ENCODE results near the gene DENND4A. TPM values are rescaled to one million over a fixed set of nuclear protein-coding genes. Genes with fewer than 3 reads are reported as not detected.

DENND4A gene
- total RNA-seq, 3 donors from 2014 or later = 25.3 to 59.0 (median 48.2) TPM

DNA sequence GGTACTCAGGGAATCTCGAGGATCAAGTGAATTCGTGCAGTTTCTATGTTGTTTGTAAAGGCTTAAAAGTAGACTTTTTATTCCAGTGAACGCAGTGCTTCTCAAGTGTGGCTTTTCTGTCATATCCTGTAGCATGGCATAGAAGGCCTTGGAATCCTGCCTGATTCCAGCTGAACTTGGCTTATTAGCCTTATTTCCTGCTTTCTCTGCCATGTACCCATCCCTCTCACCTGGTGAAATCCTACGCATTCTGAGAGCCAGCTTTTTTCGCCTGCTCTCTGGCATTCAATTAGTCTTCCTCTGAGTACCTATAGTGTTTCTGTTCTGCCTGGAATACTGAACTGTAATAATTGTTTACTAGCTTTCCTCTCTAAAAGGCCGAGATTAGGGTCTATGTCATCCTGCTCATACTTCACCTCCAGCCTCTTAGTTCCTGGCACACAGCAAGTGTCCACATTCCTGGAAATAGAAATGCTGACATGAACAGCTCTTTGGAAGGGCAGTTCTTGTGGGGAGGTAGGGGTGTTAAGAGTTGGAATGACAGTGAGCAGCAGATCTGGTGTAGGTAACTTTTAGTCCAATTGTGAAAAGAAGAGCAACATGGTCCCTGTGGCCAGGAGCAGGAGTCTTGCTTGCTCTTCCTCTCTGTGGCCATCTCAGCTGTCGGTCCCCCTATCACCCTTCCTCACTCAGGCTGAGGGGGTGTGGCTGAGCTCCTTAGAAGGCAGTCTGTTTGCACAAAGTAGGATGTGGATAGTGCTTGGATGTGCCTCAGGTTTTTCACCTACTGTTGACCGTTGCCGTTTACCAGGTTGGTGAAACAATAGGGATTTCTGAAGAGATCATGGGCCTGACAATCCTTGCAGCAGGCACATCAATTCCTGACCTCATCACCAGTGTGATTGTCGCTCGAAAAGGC is 140.0 kb downstream of the DENND4A start:
- H3K27ac ChIP-seq = peak overlapping the region; percentile 4 to 34
- no peaks in the 10 kb centered on the region for H3K9me3 ChIP-seq
- TF ChIP-seq POLR2A (IDR thresholded peaks at IDR 0.05) (no peak), POLR2AphosphoS5 (IDR thresholded peaks at IDR 0.05) (no peak)
- TF ChIP-seq, protein P1, sequence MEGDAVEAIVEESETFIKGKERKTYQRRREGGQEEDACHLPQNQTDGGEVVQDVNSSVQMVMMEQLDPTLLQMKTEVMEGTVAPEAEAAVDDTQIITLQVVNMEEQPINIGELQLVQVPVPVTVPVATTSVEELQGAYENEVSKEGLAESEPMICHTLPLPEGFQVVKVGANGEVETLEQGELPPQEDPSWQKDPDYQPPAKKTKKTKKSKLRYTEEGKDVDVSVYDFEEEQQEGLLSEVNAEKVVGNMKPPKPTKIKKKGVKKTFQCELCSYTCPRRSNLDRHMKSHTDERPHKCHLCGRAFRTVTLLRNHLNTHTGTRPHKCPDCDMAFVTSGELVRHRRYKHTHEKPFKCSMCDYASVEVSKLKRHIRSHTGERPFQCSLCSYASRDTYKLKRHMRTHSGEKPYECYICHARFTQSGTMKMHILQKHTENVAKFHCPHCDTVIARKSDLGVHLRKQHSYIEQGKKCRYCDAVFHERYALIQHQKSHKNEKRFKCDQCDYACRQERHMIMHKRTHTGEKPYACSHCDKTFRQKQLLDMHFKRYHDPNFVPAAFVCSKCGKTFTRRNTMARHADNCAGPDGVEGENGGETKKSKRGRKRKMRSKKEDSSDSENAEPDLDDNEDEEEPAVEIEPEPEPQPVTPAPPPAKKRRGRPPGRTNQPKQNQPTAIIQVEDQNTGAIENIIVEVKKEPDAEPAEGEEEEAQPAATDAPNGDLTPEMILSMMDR (IDR thresholded peaks at IDR 0.05) = no peak
- H3K4me1 ChIP-seq = peaks cover 0 to 4% of the 10 kb centered on the region in 2 donors
- no peak overlapping the region for H3K4me3 ChIP-seq
- no peaks in the 10 kb centered on the region for H3K36me3 ChIP-seq
- intact Hi-C loops (cut with DNase I; ENCODE audit: low total_unique reads) = no loop called here
- no peaks in the 10 kb centered on the region for H3K27me3 ChIP-seq
- peak in 1 of 2 donors; percentile 23 for DNase-seq (ENCODE audit: low spot score in 2 of 2)

DNA sequence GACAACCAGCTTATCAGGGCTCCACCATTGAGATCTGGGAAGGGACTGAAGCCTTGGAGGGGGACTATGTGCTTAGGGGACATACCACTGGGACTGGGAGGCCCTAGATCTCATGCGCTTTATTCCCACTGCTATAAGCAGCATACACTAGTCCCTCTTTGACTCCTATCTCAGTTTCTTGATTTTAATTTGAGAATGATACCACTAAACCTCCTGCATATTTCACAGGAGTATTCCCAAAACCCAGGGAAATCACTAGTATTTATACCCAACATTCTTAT is 141.1 kb downstream of the DENND4A start:
- H3K27ac ChIP-seq = no peak overlapping the region
- TF ChIP-seq POLR2AphosphoS5 (IDR thresholded peaks at IDR 0.05) = no peak
- TF ChIP-seq, protein P1 (IDR thresholded peaks at IDR 0.05) = no peak
- TF ChIP-seq POLR2A (IDR thresholded peaks at IDR 0.05) = no peak
- DNase-seq (ENCODE audit: low spot score in 2 of 2) = no peak
- H3K4me1 ChIP-seq = peaks cover 0 to 4% of the 10 kb centered on the region in 2 donors
- no peak overlapping the region for H3K4me3 ChIP-seq
- H3K9me3 ChIP-seq = no peaks in the 10 kb centered on the region
- intact Hi-C loops (cut with DNase I; ENCODE audit: low total_unique reads) = no loop called here
- H3K36me3 ChIP-seq = no peaks in the 10 kb centered on the region
- no peaks in the 10 kb centered on the region for H3K27me3 ChIP-seq

DNA sequence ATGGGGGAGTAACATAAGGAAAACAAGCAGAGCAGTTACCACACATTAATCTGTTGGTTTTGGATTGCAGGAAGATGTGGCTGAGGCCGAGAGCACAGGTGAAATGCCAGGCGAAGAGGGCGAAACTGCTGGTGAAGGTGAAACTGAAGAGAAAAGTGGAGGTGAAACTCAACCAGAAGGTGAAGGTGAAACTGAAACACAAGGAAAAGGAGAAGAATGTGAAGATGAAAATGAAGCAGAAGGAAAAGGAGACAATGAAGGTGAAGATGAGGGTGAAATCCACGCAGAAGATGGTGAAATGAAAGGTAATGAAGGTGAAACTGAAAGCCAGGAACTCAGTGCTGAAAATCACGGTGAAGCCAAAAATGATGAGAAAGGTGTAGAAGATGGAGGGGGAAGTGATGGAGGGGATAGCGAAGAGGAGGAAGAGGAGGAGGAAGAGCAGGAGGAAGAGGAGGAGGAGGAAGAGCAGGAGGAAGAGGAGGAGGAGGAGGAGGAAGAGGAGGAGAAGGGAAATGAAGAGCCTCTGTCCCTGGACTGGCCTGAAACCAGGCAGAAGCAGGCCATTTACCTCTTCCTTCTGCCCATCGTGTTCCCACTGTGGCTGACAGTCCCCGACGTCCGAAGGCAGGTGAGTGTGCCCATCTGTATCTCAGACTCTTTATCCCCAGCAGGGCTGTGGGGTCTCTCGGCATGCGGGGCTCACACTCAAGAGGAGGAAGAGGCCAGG is 141.6 kb downstream of the DENND4A start:
- no peaks in the 10 kb centered on the region for H3K9me3 ChIP-seq
- H3K36me3 ChIP-seq = no peaks in the 10 kb centered on the region
- H3K4me1 ChIP-seq = peaks cover 0 to 4% of the 10 kb centered on the region in 2 donors
- intact Hi-C loops (cut with DNase I; ENCODE audit: low total_unique reads) = no loop called here
- no peak for DNase-seq (ENCODE audit: low spot score in 2 of 2)
- no peak overlapping the region for H3K4me3 ChIP-seq
- TF ChIP-seq, protein P1 (IDR thresholded peaks at IDR 0.05) = no peak
- no peak for TF ChIP-seq POLR2A (IDR thresholded peaks at IDR 0.05)
- no peak for TF ChIP-seq POLR2AphosphoS5 (IDR thresholded peaks at IDR 0.05)
- no peaks in the 10 kb centered on the region for H3K27me3 ChIP-seq
- no peak overlapping the region for H3K27ac ChIP-seq

DNA sequence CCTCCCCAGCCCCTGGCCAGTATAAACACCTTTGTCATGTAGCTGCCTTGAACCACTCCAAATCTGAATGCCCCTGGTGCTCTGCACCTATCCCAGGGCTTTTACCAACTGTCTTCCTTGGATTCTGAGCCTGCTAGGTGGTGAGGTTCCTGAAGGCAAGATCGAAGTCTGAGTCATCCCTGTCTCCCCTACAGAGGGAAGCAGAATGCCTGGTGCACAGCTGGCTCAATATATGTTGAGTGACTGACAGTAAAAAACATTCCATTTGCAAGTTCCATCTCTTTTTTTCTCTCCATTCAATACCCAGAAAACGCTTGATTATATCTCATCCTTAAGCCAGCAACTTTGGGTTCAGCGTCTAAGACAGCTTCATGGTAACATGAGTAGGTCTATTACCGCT is 145.6 kb downstream of the DENND4A start:
- TF ChIP-seq POLR2A (IDR thresholded peaks at IDR 0.05) (no peak), POLR2AphosphoS5 (IDR thresholded peaks at IDR 0.05) (no peak)
- TF ChIP-seq, protein P1 (IDR thresholded peaks at IDR 0.05) = no peak
- H3K27ac ChIP-seq = no peak overlapping the region
- intact Hi-C loops (cut with DNase I; ENCODE audit: low total_unique reads) = loop anchor here (5.0 kb wide), 1 partner anchor 631 kb away; no protein-coding TSS in a partner anchor
- H3K4me1 ChIP-seq = peaks cover 0 to under 1% of the 10 kb centered on the region in 2 donors
- no peak overlapping the region for H3K4me3 ChIP-seq
- no peak for DNase-seq (ENCODE audit: low spot score in 2 of 2)
- no peaks in the 10 kb centered on the region for H3K36me3 ChIP-seq
- no peaks in the 10 kb centered on the region for H3K9me3 ChIP-seq
- no peaks in the 10 kb centered on the region for H3K27me3 ChIP-seq

DNA sequence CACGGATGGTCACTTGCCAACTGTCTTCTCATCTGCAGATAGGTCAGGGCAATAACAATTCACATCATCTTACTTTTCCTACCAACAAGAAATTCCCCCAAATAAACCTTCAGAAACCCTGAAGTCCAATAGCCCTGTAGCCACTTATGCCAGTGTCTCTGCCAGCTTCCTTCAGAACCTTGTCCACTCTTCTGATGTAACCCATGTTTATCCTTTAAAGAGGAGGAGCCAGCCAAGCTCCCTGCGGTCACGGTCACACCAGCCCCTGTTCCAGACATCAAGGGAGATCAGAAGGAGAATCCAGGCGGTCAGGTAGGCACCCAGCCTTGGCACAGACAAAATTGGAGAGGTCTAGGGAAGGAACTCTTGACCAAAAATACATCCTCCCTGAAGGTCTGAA is 146.7 kb downstream of the DENND4A start:
- intact Hi-C loops (cut with DNase I; ENCODE audit: low total_unique reads) = loop anchor here (5.0 kb wide), 1 partner anchor 632 kb away; no protein-coding TSS in a partner anchor
- DNase-seq (ENCODE audit: low spot score in 2 of 2) = no peak
- H3K4me1 ChIP-seq = no peaks in the 10 kb centered on the region
- no peaks in the 10 kb centered on the region for H3K27me3 ChIP-seq
- no peak overlapping the region for H3K27ac ChIP-seq
- no peak overlapping the region for H3K4me3 ChIP-seq
- H3K36me3 ChIP-seq = no peaks in the 10 kb centered on the region
- TF ChIP-seq POLR2A (IDR thresholded peaks at IDR 0.05) (no peak), POLR2AphosphoS5 (IDR thresholded peaks at IDR 0.05) (no peak)
- TF ChIP-seq, protein P1 (IDR thresholded peaks at IDR 0.05) = no peak
- H3K9me3 ChIP-seq = no peaks in the 10 kb centered on the region
